Right ventricle myocardium superior (tissue), 1 donor: ENCODE results near the gene SEPTIN1. TPM values are rescaled to one million over a fixed set of nuclear protein-coding genes. Genes with fewer than 3 reads are reported as not detected.
A peak's percentile ranks its signal among the peaks of the same experiment; 100 is the strongest.

Experiments used
- ATAC-seq: fragments of 200-7000 bp; cut with Tn5 transposase; one replicate; pipeline ENCODE4 v1.9.1; 2020; ENCODE audit warnings: mild to moderate bottlenecking; ENCODE audit not compliant: poor library complexity
- DNase-seq: peaks from one replicate; pipeline ENCODE4 v3.0.0-alpha.2; 2020
- intact Hi-C: fragments of 100-400 bp; cut with DNase I; formaldehyde crosslinking; loops from one replicate; pipeline ENCODE4 v1.11.2; 2022
- long read RNA-seq: library from polyadenylated mRNA; unstranded; transcript quantifications from one replicate; pipeline ENCODE4 v2.0.0, GENCODE V29; 2021
- total RNA-seq: library from RNA; stranded (reverse); fragmentation: NEBNext Ultra II Directional; extraction: Animal tissue kit (Norgen Biotek cat#: 25700); gene quantifications from one replicate; pipeline ENCODE4 v1.2.1, GENCODE V29; 2021
- donor health status: DM: no; HTN: yes; CAD: no; lungs with severe emphysema.

Gene SEPTIN1
- 0.97 TPM for total RNA-seq
- long read RNA-seq, partial matches to known transcripts = 2 of 3 reads
- long read RNA-seq, other reads (novel, unspliced or antisense) = 1 of 3 reads

- intact Hi-C loops = no loop called here
- DNase-seq (no peak), ATAC-seq (no peak)
Measured at GRCh38 chr16:30382111-30382881, at the start of gene SEPTIN1. Gene SEPTIN1, minus strand, starts transcription at chr16:30382561. Its CDS starts 19 bp downstream, at chr16:30382542.

- intact Hi-C loops = no loop called here
- ATAC-seq (peak; percentile 13), DNase-seq (no peak)
Measured at GRCh38 chr16:30430428-30430970, 48.1 kb upstream of the SEPTIN1 start.

- ATAC-seq (peak; percentile 98), DNase-seq (peak; percentile 96)
- intact Hi-C loops = loop anchor here (10.0 kb wide), 1 partner anchor 175 kb away; no protein-coding TSS in a partner anchor
Measured at GRCh38 chr16:30429678-30430427, 47.5 kb upstream of the SEPTIN1 start, which contains the start of gene DCTPP1. Gene DCTPP1, minus strand, starts transcription at chr16:30430030. Its CDS starts 50 bp downstream, at chr16:30429980.

GRCh38 chr16:30429418-30429677 lies 47.0 kb upstream of the SEPTIN1 start:
- no peak for DNase-seq
- intact Hi-C loops = loop anchor here (10.0 kb wide), 1 partner anchor 175 kb away; no protein-coding TSS in a partner anchor
- no peak for ATAC-seq

- no peak for DNase-seq
- intact Hi-C loops = loop anchor here (10.0 kb wide), 1 partner anchor 177 kb away; no protein-coding TSS in a partner anchor
- no peak for ATAC-seq
Measured at GRCh38 chr16:30428055-30428454, 45.7 kb upstream of the SEPTIN1 start.

GRCh38 chr16:30421010-30421409 lies 38.6 kb upstream of the SEPTIN1 start:
- ATAC-seq (no peak), DNase-seq (no peak)
- intact Hi-C loops = loop anchor here (10.0 kb wide), 1 partner anchor 184 kb away; no protein-coding TSS in a partner anchor

GRCh38 chr16:30418350-30419181 lies 36.2 kb upstream of the SEPTIN1 start:
- intact Hi-C loops = loop anchor here (10.0 kb wide), 1 partner anchor 324 kb away; the partner anchor contains the start of genes TBX6 and YPEL3
- DNase-seq = no peak
- no peak for ATAC-seq

GRCh38 chr16:30417529-30418349 lies 35.4 kb upstream of the SEPTIN1 start:
- intact Hi-C loops = loop anchor here (10.0 kb wide), 1 partner anchor 323 kb away; the partner anchor contains the start of genes TBX6 and YPEL3

GRCh38 chr16:30416624-30417528 lies 34.5 kb upstream of the SEPTIN1 start:
- no peak for ATAC-seq
- intact Hi-C loops = loop anchor here (10.0 kb wide), 1 partner anchor 322 kb away; the partner anchor contains the start of genes TBX6 and YPEL3

More at GRCh38 chr16:30417529-30418349, 35.4 kb upstream of the SEPTIN1 start:
- DNase-seq = peak; percentile 92
- peak; percentile 97 for ATAC-seq

GRCh38 chr16:30416047-30416603 lies 33.8 kb upstream of the SEPTIN1 start:
- ATAC-seq (no peak), DNase-seq (no peak)
- intact Hi-C loops = loop anchor here (10.0 kb wide), 1 partner anchor 321 kb away; the partner anchor contains the start of genes TBX6 and YPEL3

More at GRCh38 chr16:30416624-30417528, 34.5 kb upstream of the SEPTIN1 start:
- no peak for DNase-seq

- ATAC-seq (no peak), DNase-seq (no peak)
- intact Hi-C loops = loop anchor here (10.0 kb wide), 1 partner anchor 319 kb away; the partner anchor contains the start of genes TBX6 and YPEL3
Measured at GRCh38 chr16:30414159-30414558, 31.8 kb upstream of the SEPTIN1 start.

- intact Hi-C loops = loop anchor here (10.0 kb wide), 1 partner anchor 318 kb away; the partner anchor contains the start of genes TBX6 and YPEL3
- DNase-seq (no peak), ATAC-seq (no peak)
Measured at GRCh38 chr16:30413112-30413806, 30.9 kb upstream of the SEPTIN1 start.

- DNase-seq (peak; percentile 93), ATAC-seq (peak; percentile 79)
- intact Hi-C loops = loop anchor here (10.0 kb wide), 2 partner anchors 55 to 315 kb away; partner anchors contain the start of genes CD2BP2, TBX6 and YPEL3
Measured at GRCh38 chr16:30409125-30410060, 27.0 kb upstream of the SEPTIN1 start.
